Measurements from ENCODE around the gene SCAF8.

DNA sequence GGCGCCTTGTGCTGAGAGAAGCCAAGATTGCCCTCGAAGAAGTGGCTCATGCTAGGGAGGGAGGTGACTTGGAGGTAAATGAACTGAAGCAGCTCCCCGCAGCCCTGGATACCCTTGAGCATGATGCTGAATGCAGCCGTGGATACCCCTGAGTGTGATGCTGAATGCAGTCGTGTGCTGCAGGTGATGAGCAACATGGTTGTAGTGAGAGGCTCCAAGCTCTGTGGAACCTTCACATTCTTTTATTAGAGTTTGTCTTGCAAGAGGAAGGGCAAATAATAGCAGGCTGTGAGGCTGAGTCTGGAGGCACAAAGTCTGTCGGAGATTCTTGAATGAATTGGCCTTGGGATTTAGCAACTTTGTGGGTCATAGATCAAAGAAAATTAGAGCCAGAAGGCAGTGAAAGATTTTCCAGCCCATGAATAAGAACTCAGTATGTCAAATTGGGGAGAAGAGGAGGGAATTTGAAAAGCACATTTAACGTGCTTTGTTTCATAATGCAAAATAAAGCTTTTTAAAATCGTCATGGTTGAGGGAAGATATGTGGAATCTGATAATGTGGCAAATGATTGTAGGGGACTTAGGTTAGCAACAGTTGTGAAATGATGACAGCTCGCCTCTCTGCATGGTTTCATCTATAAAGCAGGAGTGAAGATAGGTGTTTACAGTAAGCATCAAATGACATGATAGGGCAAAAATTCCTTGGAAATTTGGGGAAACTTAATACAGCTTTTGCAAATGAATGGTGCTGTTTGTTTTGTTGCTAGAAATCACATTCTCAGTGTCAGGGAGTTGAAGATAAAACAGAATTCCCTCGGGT is 141.8 kb downstream of the SCAF8 start:
- TF ChIP-seq EGR1 (IDR thresholded peaks at IDR 0.05; ENCODE audit: borderline replicate concordance, low read depth, low read length) (no peak), EZH2 (IDR thresholded peaks at IDR 0.05; ENCODE audit: low read depth, low read length, severe bottlenecking) (no peak), SUZ12 (IDR thresholded peaks at IDR 0.05; ENCODE audit: low read length) (no peak), POLR2A (IDR thresholded peaks at IDR 0.05; ENCODE audit: control extremely low read depth in 1 of 2, low read depth in 2 of 2, low read length in 2 of 2) (no peak), BRCA1 (IDR thresholded peaks at IDR 0.05; ENCODE audit: low read depth, low read length) (no peak), EP300 (IDR thresholded peaks at IDR 0.05; ENCODE audit: borderline replicate concordance in 1 of 2, low read depth in 2 of 2, low read length in 2 of 2) (no peak), SRF (IDR thresholded peaks at IDR 0.05; ENCODE audit: low read depth, low read length) (no peak), HDAC2 (IDR thresholded peaks at IDR 0.05; ENCODE audit: borderline replicate concordance in 1 of 2, low read depth in 2 of 2, low read length in 2 of 2) (no peak), RFX5 (IDR thresholded peaks at IDR 0.05; ENCODE audit: borderline replicate concordance, low read depth, low read length) (no peak), POLR2AphosphoS5 (IDR thresholded peaks at IDR 0.05; ENCODE audit: low read depth, low read length) (no peak)
- TF ChIP-seq, protein P1, sequence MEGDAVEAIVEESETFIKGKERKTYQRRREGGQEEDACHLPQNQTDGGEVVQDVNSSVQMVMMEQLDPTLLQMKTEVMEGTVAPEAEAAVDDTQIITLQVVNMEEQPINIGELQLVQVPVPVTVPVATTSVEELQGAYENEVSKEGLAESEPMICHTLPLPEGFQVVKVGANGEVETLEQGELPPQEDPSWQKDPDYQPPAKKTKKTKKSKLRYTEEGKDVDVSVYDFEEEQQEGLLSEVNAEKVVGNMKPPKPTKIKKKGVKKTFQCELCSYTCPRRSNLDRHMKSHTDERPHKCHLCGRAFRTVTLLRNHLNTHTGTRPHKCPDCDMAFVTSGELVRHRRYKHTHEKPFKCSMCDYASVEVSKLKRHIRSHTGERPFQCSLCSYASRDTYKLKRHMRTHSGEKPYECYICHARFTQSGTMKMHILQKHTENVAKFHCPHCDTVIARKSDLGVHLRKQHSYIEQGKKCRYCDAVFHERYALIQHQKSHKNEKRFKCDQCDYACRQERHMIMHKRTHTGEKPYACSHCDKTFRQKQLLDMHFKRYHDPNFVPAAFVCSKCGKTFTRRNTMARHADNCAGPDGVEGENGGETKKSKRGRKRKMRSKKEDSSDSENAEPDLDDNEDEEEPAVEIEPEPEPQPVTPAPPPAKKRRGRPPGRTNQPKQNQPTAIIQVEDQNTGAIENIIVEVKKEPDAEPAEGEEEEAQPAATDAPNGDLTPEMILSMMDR (IDR thresholded peaks at IDR 0.05; ENCODE audit: control extremely low read depth in 1 of 3, insufficient read depth in 1 of 3, low read depth in 1 of 3, low read length in 3 of 3): no peak
- TF ChIP-seq, protein P2, sequence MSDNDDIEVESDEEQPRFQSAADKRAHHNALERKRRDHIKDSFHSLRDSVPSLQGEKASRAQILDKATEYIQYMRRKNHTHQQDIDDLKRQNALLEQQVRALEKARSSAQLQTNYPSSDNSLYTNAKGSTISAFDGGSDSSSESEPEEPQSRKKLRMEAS (IDR thresholded peaks at IDR 0.05): no peak
